HEK293 (cell line): ENCODE data around the gene GGA3.

ENCODE experiments used
- EGR2 ChIP-seq: fragments of 450-650 bp; formaldehyde crosslinking; IDR thresholded peaks from 2 replicates; pipeline ENCODE4 v1.5.1; 2016; ENCODE audit warnings: low read depth, missing biosample characterization, missing genetic modification characterization
- IKZF3 ChIP-seq: fragments of 450-650 bp; IDR thresholded peaks from 2 replicates; pipeline ENCODE4 v1.5.0; 2018; ENCODE audit warnings: missing biosample characterization, mild to moderate bottlenecking, missing genetic modification characterization, moderate library complexity
- KLF16 ChIP-seq: fragments of 450-650 bp; formaldehyde crosslinking; IDR thresholded peaks from 2 replicates; pipeline ENCODE4 v1.5.1; 2017; ENCODE audit warnings: missing biosample characterization, missing genetic modification characterization
- OVOL3 ChIP-seq: fragments of 450-650 bp; formaldehyde crosslinking; IDR thresholded peaks from 2 replicates; pipeline ENCODE4 v1.5.1; 2016; ENCODE audit warnings: missing biosample characterization, missing genetic modification characterization
- YY1 ChIP-seq: fragments of 450-650 bp; formaldehyde crosslinking; IDR thresholded peaks from 2 replicates; pipeline ENCODE4 v1.5.1; 2018; ENCODE audit warnings: missing biosample characterization, missing genetic modification characterization
- ZFP41 ChIP-seq: fragments of 450-650 bp; formaldehyde crosslinking; IDR thresholded peaks from 2 replicates; pipeline ENCODE4 v1.5.1; 2016; ENCODE audit warnings: missing biosample characterization, missing genetic modification characterization, borderline replicate concordance
- ZNF10 ChIP-seq: fragments of 450-650 bp; formaldehyde crosslinking; IDR thresholded peaks from 2 replicates; pipeline ENCODE4 v1.5.1; 2017; ENCODE audit warnings: missing biosample characterization, missing genetic modification characterization
- ZNF112 ChIP-seq: fragments of 450-650 bp; formaldehyde crosslinking; IDR thresholded peaks from 2 replicates; pipeline ENCODE4 v1.5.0; 2017; ENCODE audit warnings: missing biosample characterization, missing genetic modification characterization
- ZNF169 ChIP-seq: fragments of 450-650 bp; formaldehyde crosslinking; IDR thresholded peaks from 2 replicates; pipeline ENCODE4 v1.5.1; 2016; ENCODE audit warnings: missing biosample characterization, missing genetic modification characterization
- ZNF175 ChIP-seq: fragments of 450-650 bp; formaldehyde crosslinking; IDR thresholded peaks from 2 replicates; pipeline ENCODE4 v1.5.1; 2016; ENCODE audit warnings: missing biosample characterization, missing genetic modification characterization
- ZNF184 ChIP-seq: fragments of 450-650 bp; IDR thresholded peaks from 2 replicates; pipeline ENCODE4 v1.5.1; 2018; ENCODE audit warnings: missing biosample characterization, mild to moderate bottlenecking, missing genetic modification characterization
- ZNF214 ChIP-seq: fragments of 450-650 bp; formaldehyde crosslinking; IDR thresholded peaks from 2 replicates; pipeline ENCODE4 v1.5.1; 2017; ENCODE audit warnings: missing biosample characterization, mild to moderate bottlenecking, missing genetic modification characterization, borderline replicate concordance
- ZNF24 ChIP-seq: fragments of 450-650 bp; formaldehyde crosslinking; IDR thresholded peaks from 2 replicates; pipeline ENCODE4 v1.5.1; 2016; ENCODE audit warnings: missing biosample characterization, missing genetic modification characterization
- ZNF248 ChIP-seq: fragments of 450-650 bp; formaldehyde crosslinking; IDR thresholded peaks from 2 replicates; pipeline ENCODE4 v1.5.1; 2017; ENCODE audit warnings: missing biosample characterization, missing genetic modification characterization
- ZNF292 ChIP-seq: fragments of 450-650 bp; formaldehyde crosslinking; IDR thresholded peaks from 2 replicates; pipeline ENCODE4 v1.5.1; 2016; ENCODE audit warnings: low read depth, missing biosample characterization, missing genetic modification characterization, borderline replicate concordance
- ZNF341 ChIP-seq: fragments of 450-650 bp; formaldehyde crosslinking; IDR thresholded peaks from 2 replicates; pipeline ENCODE4; 2016; ENCODE audit warnings: low read depth, missing biosample characterization, missing genetic modification characterization
- ZNF350 ChIP-seq: fragments of 450-650 bp; formaldehyde crosslinking; IDR thresholded peaks from 2 replicates; pipeline ENCODE4 v1.5.0; 2017; ENCODE audit warnings: missing biosample characterization, mild to moderate bottlenecking, missing genetic modification characterization
- ZNF394 ChIP-seq: fragments of 450-650 bp; formaldehyde crosslinking; IDR thresholded peaks from 2 replicates; pipeline ENCODE4 v1.5.1; 2016; ENCODE audit warnings: missing biosample characterization, missing genetic modification characterization, mild to moderate bottlenecking, moderate library complexity, borderline replicate concordance
- ZNF416 ChIP-seq: fragments of 450-650 bp; formaldehyde crosslinking; IDR thresholded peaks from 2 replicates; pipeline ENCODE4 v1.5.1; 2016; ENCODE audit warnings: missing biosample characterization, missing genetic modification characterization
- ZNF555 ChIP-seq: fragments of 450-650 bp; formaldehyde crosslinking; conservative IDR thresholded peaks from 2 replicates; pipeline ENCODE4 v1.5.1; 2017; ENCODE audit warnings: missing biosample characterization, mild to moderate bottlenecking, missing genetic modification characterization, inconsistent platforms
- ZNF558 ChIP-seq: fragments of 450-650 bp; formaldehyde crosslinking; IDR thresholded peaks from 2 replicates; pipeline ENCODE4 v1.5.1; 2016; ENCODE audit warnings: missing biosample characterization, missing genetic modification characterization
- ZNF571 ChIP-seq: fragments of 450-650 bp; formaldehyde crosslinking; IDR thresholded peaks from 2 replicates; pipeline ENCODE4 v1.5.0; 2017; ENCODE audit warnings: missing biosample characterization, missing genetic modification characterization
- ZNF596 ChIP-seq: fragments of 450-650 bp; IDR thresholded peaks from 2 replicates; pipeline ENCODE4 v1.5.0; 2018; ENCODE audit warnings: missing biosample characterization, mild to moderate bottlenecking, missing genetic modification characterization, moderate library complexity
- ZNF621 ChIP-seq: fragments of 450-650 bp; formaldehyde crosslinking; IDR thresholded peaks from 2 replicates; pipeline ENCODE4 v1.5.1; 2017; ENCODE audit warnings: missing biosample characterization, missing genetic modification characterization
- ZNF660 ChIP-seq: fragments of 450-650 bp; IDR thresholded peaks from 2 replicates; pipeline ENCODE4 v1.5.1; 2018; ENCODE audit warnings: missing biosample characterization, mild to moderate bottlenecking, missing genetic modification characterization
- ZNF677 ChIP-seq: fragments of 450-650 bp; IDR thresholded peaks from 2 replicates; pipeline ENCODE4 v1.5.0; 2018; ENCODE audit warnings: missing biosample characterization, mild to moderate bottlenecking, missing genetic modification characterization, moderate library complexity
- ZNF768 ChIP-seq: fragments of 450-650 bp; formaldehyde crosslinking; IDR thresholded peaks from 2 replicates; pipeline ENCODE4 v1.5.1; 2018; ENCODE audit warnings: missing biosample characterization, mild to moderate bottlenecking, missing genetic modification characterization
- ZNF785 ChIP-seq: fragments of 450-650 bp; formaldehyde crosslinking; IDR thresholded peaks from 2 replicates; pipeline ENCODE4 v1.5.1; 2016; ENCODE audit warnings: missing biosample characterization, missing genetic modification characterization
- ZNF792 ChIP-seq: fragments of 450-650 bp; formaldehyde crosslinking; IDR thresholded peaks from 2 replicates; pipeline ENCODE4 v1.5.1; 2016; ENCODE audit warnings: missing biosample characterization, missing genetic modification characterization
- ZSCAN23 ChIP-seq: fragments of 450-650 bp; formaldehyde crosslinking; IDR thresholded peaks from 2 replicates; pipeline ENCODE4 v1.5.1; 2016; ENCODE audit warnings: missing biosample characterization, missing genetic modification characterization
- ZSCAN30 ChIP-seq: fragments of 450-650 bp; IDR thresholded peaks from 2 replicates; pipeline ENCODE4 v1.5.1; 2018; ENCODE audit warnings: missing biosample characterization, mild to moderate bottlenecking, missing genetic modification characterization, moderate library complexity
- TF ChIP-seq, protein P1 (sequence below): fragments of 450-650 bp; formaldehyde crosslinking; conservative IDR thresholded peaks from 2 replicates; pipeline ENCODE4 v1.5.1; 2016; ENCODE audit warnings: low read depth, missing biosample characterization, missing genetic modification characterization
- TF ChIP-seq, protein P2 (sequence below): fragments of 450-650 bp; formaldehyde crosslinking; IDR thresholded peaks from 2 replicates; pipeline ENCODE4 v1.5.1; 2016; ENCODE audit warnings: missing biosample characterization, missing genetic modification characterization
- TF ChIP-seq, protein P3 (sequence below): fragments of 450-650 bp; IDR thresholded peaks from 2 replicates; pipeline ENCODE4 v1.5.1; 2018; ENCODE audit warnings: missing biosample characterization, missing genetic modification characterization
- TF ChIP-seq, protein P4 (sequence below): fragments of 450-650 bp; formaldehyde crosslinking; IDR thresholded peaks from 2 replicates; pipeline ENCODE4 v1.5.1; 2017; ENCODE audit warnings: missing biosample characterization, missing genetic modification characterization

Gene GGA3

DNA sequence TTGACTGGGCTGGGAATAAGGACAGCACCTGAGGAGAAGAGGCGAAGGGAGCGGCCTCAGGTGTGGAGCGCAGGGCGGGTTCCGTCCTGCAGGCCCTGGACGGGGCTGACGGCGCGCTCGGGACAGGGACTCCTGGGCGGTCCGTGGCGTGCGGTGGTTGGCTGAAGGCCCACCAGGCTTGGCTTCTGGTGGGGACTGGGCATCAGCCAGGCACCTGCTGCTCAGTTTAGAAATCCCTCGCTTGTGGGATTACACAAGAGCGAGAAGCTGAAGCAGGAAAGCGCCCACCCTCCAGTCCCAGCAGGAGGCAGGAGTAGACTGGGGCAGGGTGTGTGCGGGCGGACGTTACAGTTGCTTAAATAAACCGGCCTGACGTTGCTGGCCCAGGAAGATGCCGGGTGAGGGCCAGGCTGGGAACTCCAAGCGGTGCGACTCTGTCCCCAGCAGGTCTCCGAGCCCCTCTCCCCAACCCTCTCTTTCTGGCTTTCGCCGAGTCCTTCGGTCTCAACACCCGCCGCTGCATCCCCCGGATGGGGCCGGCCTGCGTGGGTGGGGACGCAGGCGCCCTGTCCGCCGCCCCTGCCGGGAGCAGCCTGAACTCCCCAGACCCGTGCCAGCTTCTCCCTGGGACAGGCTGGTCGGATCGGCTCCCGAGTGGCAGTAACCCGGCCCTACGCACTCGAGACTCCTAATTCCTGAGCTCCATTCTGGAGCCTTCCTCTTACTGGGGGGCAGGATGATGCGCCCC lies 9.0 kb upstream of the GGA3 start (continued):
- TF ChIP-seq, protein P1, sequence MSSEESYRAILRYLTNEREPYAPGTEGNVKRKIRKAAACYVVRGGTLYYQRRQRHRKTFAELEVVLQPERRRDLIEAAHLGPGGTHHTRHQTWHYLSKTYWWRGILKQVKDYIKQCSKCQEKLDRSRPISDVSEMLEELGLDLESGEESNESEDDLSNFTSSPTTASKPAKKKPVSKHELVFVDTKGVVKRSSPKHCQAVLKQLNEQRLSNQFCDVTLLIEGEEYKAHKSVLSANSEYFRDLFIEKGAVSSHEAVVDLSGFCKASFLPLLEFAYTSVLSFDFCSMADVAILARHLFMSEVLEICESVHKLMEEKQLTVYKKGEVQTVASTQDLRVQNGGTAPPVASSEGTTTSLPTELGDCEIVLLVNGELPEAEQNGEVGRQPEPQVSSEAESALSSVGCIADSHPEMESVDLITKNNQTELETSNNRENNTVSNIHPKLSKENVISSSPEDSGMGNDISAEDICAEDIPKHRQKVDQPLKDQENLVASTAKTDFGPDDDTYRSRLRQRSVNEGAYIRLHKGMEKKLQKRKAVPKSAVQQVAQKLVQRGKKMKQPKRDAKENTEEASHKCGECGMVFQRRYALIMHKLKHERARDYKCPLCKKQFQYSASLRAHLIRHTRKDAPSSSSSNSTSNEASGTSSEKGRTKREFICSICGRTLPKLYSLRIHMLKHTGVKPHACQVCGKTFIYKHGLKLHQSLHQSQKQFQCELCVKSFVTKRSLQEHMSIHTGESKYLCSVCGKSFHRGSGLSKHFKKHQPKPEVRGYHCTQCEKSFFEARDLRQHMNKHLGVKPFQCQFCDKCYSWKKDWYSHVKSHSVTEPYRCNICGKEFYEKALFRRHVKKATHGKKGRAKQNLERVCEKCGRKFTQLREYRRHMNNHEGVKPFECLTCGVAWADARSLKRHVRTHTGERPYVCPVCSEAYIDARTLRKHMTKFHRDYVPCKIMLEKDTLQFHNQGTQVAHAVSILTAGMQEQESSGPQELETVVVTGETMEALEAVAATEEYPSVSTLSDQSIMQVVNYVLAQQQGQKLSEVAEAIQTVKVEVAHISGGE (tag by site-specific recombination) = peak; percentile 56
- TF ChIP-seq ZNF416 (tag by site-specific recombination) (no peak), ZNF785 (no peak), ZSCAN30 (tag by site-specific recombination) (no peak), ZNF112 (tag by site-specific recombination) (no peak), ZFP41 (tag by site-specific recombination) (no peak), ZNF24 (no peak; the same call in 1 of the 2 replicates), ZNF768 (tag by site-specific recombination) (no peak), ZNF558 (tag by site-specific recombination) (no peak), OVOL3 (no peak), ZNF660 (tag by site-specific recombination) (no peak; the same call in 1 of the 2 replicates), ZNF341 (peak; percentile 75), ZNF596 (peak; percentile 63), KLF16 (peak; percentile 49; the same call in 1 of the 2 replicates), ZNF555 (tag by site-specific recombination) (no peak), ZNF792 (tag by site-specific recombination) (no peak), YY1 (tag by site-specific recombination) (no peak), ZNF677 (tag by site-specific recombination) (no peak), ZNF621 (tag by site-specific recombination) (no peak), IKZF3 (tag by site-specific recombination) (peak; percentile 31; the same call in 1 of the 2 replicates), ZNF571 (tag by site-specific recombination) (no peak), ZNF248 (tag by site-specific recombination) (no peak), ZNF175 (tag by site-specific recombination) (no peak), ZNF169 (tag by site-specific recombination) (no peak), EGR2 (tag by site-specific recombination) (peak; percentile 88), ZNF394 (tag by site-specific recombination) (peak; percentile 92), ZNF350 (tag by site-specific recombination) (no peak), ZNF184 (tag by site-specific recombination) (no peak), ZNF10 (tag by site-specific recombination) (0 out of 2 replicates have a peak, but pooled peaks have one; percentile 49), ZNF292 (tag by site-specific recombination) (no peak), ZNF214 (no peak), ZSCAN23 (tag by site-specific recombination) (no peak)
- TF ChIP-seq, protein P2, sequence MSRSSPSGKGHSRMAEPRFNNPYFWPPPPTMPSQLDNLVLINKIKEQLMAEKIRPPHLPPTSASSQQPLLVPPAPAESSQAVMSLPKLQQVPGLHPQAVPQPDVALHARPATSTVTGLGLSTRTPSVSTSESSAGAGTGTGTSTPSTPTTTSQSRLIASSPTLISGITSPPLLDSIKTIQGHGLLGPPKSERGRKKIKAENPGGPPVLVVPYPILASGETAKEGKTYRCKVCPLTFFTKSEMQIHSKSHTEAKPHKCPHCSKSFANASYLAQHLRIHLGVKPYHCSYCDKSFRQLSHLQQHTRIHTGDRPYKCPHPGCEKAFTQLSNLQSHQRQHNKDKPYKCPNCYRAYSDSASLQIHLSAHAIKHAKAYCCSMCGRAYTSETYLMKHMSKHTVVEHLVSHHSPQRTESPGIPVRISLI = no peak
- TF ChIP-seq, protein P3, sequence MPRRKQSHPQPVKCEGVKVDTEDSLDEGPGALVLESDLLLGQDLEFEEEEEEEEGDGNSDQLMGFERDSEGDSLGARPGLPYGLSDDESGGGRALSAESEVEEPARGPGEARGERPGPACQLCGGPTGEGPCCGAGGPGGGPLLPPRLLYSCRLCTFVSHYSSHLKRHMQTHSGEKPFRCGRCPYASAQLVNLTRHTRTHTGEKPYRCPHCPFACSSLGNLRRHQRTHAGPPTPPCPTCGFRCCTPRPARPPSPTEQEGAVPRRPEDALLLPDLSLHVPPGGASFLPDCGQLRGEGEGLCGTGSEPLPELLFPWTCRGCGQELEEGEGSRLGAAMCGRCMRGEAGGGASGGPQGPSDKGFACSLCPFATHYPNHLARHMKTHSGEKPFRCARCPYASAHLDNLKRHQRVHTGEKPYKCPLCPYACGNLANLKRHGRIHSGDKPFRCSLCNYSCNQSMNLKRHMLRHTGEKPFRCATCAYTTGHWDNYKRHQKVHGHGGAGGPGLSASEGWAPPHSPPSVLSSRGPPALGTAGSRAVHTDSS (tag by site-specific recombination) = no peak
- TF ChIP-seq, protein P4, sequence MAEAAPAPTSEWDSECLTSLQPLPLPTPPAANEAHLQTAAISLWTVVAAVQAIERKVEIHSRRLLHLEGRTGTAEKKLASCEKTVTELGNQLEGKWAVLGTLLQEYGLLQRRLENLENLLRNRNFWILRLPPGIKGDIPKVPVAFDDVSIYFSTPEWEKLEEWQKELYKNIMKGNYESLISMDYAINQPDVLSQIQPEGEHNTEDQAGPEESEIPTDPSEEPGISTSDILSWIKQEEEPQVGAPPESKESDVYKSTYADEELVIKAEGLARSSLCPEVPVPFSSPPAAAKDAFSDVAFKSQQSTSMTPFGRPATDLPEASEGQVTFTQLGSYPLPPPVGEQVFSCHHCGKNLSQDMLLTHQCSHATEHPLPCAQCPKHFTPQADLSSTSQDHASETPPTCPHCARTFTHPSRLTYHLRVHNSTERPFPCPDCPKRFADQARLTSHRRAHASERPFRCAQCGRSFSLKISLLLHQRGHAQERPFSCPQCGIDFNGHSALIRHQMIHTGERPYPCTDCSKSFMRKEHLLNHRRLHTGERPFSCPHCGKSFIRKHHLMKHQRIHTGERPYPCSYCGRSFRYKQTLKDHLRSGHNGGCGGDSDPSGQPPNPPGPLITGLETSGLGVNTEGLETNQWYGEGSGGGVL (tag by site-specific recombination) = no peak
